Measurements from ENCODE around the gene GCLC.
"Not testable (repeated sequence)": the region's sequence is repeated elsewhere in the genome, so short reads cannot be mapped to it uniquely, and the experiment has no call there.

Gene GCLC

DNA sequence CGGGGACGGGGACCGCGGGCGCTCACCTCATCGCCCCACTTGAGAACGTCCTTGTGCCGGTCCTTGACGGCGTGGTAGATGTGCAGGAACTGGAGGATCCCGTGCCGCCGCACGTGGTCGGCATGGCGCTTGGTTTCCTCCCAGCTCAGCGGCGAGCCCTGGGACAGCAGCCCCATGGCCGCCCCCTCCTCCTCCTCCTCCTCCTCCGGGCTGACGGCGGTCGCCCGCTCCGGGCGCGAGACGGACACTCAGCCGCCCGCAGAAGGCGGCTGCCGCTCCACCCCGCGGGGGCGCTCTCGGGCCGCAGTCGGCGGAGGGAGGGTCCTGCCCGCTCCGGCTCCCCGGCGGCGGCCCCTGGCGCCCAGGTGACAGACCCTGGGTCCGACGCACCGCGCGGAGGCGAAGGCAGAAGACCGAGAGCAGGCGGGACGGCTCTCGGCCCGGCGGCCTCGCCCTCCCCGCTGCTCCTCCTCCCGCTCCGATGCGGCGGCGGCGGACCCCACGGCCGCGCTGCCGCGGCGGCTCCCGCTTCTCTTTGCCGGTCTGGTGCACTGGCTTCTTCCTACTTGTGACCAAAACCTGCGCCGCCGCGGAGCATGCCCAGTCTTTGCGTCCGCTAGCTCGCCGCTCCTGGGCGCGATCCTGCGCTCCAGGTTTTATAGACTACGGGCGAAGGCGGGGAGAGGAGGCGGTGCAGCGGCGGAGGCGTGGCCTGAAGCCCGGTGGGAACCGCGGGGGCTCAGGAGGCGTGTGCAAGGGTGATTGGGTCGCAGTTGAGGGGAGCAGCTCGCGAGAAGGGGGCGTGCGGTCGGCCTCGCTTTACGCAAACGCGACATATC, at the start of gene GCLC:
TSS of gene GCLC (minus strand) at position 632 of the 839 bp plus-strand sequence. CDS start at position 176, 456 bp downstream.
- peak; percentile 95 for DNase-seq

DNA sequence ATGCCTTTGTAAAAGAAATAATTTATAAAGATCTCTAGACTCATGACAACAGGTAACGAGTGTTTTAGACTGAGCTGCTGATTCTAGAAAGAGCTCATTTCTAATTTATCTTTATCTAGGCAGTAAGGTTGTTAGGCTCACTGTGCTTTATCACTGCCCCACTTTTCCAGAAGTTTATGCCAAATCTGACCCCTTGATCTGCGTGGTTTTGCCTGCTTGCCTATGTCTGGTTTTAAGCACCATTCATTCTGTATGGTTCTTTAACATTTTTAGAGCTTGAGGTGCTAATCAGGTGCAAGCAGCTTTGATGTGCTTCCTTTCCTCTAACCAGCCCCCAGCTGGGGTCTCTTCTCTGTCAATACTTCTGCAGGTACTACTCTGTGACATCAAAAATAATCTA, 49.7 kb upstream of the GCLC start:
- DNase-seq: no peak

DNA sequence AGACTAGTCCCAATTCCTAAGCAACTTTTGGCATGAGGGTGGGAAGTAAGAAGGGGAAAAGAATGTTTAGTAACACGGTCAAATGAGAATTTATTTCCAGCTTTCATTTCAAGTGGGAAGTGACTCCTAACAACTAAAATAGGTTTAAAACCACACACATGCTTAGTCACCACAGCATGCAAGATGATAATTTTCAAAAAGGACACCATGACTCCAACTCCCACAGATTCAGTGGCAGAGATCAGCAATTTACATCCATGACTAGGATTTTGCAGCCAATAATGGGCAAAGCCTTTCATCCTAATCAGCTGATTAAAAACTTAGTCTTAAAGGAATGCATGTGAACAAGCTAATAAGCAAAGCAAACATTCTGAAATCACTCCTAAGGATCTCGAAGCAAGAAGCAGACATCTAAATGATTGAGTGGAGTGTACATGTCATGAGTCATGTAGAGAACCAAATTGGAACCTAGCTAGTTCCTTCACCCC, 48.1 kb upstream of the GCLC start:
- no peak for DNase-seq

DNA sequence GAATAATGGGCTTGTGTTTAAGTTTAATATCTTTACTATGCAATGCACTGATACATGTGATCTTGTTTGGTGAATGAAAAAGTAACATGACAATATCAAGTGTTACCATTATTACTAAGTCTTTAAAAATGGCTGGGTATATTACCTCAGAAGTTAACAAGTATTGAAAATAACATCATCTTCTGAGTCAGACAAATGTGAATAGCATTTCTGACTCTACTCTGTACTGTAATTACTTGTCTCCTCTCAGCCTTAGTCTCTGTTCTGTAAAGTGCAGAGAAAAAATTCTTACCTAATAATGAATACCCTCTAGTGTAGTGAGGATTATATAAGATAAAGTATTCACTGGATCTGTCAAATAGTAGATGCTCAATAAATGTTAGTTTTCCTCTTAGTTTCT, 47.0 kb upstream of the GCLC start:
- no peak for DNase-seq

DNA sequence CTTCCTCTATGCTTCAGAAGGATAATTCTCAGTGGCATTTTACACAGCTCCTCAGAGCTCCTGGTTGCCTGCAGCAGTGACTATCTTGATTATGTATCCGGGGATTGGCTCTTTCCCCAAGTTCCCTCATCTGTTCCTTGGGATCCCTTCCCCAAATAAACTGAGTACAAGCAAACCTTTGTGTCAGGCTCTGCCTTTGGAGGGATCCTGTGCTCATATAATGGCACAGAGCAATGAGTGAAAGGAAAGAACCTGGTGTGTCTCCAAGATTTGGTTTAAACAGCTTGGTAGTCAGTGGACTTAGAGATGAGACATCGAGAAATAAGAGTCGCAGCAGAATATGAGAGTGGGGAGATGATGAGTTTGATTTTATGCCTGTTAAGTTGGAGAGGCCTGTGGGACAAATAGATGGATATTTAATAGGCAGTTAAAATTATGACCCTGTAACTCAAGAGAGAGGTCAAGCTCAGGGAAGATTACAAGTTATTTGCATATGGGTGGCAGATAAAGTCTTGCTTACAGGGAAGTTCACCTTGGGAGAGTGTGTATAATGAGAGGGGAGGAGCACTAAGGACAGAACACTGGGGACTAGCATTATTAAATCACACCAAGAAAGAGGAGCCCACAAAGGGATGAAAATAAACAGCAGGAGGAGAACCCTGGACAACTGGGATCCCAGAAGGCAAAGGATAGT, 44.1 kb upstream of the GCLC start:
- DNase-seq: no peak

DNA sequence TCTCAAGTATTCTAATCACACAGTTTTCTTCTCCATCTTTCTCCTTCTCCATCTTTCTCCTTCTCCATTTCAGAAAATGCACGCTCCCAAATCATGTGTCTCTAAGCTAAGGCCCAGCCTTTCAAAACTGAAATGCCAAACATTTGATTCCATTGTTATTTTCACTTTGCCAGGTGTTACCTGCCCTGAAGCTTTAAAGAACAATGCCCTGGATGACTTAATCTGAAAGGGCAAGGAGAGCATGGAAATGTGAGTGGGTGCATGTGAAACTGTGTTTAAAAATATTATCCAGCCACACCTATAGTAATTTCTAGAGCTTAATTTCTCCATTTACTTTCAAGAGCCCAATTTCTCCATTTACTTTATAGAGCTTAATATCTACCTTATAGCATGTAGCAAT, 42.4 kb upstream of the GCLC start:
- DNase-seq: no peak

DNA sequence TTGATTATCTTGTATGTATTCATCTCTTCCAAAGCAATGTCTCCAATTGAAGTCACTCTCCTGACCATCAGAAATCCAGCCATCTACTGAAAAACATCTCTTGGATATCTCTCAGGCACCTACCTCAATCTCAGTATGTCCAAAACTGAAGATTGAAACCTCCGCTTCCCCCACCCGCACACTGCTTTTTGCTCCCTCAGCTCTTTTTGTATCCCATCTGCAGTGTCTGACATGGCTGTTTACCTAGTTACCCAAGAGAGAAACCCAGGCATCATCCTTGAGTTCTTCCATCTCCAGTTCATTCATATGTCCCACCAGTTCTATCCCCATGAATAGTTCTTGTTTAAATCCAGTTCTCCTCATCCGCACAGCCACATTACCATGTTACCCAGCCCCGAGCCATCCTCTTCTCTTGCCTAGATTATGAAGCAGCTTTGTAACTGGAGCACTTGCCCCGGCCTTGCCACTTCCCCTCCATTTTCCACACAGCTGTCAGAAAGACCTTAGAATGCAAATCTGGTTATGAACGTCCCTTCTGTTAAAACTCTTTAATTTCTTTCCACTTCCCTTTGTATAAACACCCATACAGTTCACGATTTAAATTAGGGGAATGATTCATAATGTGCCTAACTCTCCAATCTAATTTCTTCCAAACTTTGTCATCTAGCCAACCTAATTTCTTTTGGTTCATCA, 40.5 kb upstream of the GCLC start:
- DNase-seq: no peak

DNA sequence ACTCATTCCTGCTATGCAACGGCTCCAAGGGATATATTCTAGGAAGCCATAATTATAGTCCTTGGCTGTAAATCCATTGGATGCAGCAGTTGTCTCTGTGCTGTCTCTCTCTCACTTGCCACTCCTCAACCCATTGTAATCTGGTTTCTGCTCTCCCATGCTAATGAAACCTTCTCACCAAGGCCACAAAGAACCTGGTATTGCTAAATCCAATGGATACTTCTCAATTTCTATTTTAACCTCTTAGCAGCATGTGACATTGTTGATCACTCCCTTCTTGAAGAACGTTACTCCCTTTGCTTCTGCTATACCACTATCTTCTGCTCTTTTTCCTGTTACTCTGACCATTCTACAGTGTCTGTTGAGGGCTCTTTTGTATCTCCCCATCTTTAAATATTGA, 39.8 kb upstream of the GCLC start:
- no peak for DNase-seq

DNA sequence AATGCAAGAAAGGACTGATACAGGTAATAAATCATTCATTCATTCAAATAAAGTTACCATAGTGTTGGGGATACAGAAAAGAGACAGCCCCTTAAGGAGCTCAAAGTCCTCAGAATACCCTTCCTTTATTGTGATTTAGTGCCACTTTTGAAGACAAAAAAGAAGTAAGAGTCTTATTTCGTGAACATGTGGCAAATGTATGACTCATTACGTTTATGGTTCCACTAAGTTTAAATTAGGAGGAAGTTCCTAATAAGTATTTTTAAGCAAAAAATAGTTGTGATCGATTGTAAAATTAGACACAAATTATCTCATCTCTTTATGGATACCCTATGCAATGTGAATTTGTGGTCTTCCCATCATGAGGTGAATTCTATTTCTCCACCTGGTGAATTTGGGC, 38.5 kb upstream of the GCLC start:
- no peak for DNase-seq

DNA sequence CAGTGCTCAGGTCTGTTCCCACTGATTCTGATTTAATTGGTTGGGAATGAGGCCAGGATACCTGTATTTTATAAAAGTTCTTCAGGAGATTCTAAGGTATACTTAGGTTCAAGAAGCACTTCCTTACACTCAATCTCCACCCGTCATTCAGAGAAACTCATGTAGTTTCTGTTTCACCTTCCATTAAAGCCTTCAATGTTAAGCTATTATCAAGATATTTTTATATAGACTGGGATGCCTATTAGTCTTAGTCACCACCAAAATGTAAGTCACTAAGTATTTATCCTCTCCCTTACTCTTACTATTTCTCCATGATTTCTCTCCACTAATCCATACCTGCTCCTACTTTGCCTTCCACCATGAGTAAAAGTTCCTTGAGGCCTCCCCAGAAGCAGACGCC, 38.1 kb upstream of the GCLC start:
- no peak for DNase-seq

DNA sequence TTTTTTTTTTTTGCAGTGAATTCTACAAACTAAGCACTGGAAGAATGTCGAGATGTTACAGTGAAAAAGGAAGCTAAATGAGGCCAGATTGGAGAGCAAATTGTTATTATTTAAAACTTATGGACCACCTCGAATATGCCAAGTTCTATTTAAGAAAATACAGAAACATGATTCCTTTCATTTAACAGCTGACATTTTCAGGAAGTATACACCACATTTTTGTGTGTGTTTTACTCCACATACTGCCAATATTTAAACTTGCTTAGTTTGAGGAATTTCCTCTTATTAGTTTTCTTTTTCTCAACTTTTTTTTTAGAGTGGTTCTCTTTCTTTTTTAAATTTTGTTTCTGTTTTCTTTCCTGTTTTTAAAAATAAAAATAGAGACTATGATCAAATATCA, 37.0 kb upstream of the GCLC start:
- no peak for DNase-seq

DNA sequence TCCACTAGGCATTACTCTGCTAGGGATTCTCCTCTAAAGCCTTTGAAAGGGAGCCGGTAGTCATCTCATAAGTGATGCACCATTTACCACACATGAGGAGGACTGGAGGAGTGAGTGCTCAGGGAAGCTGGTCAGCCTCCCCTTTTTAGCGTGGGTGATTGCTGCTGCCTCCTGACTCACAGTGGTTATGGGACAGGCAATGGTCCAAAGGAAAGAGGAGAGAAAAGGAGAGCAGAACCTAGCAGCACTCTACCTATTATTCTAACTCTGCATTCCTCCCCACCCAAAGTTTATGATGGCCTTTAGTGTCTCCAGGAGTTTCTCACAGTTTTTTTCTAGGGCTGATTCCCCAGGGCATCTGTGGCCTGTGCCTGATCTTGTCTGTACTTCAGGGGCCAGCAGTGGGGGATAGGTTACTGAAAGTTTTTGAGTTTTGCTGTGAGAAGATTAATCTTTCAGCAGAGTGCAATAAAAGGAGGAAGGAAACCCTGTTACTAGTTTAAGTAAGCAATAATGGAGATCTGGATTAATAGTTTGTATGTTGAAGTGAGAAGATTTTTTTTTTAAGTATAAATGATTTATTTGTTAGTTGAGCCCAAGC, 36.4 kb upstream of the GCLC start:
- no peak for DNase-seq

DNA sequence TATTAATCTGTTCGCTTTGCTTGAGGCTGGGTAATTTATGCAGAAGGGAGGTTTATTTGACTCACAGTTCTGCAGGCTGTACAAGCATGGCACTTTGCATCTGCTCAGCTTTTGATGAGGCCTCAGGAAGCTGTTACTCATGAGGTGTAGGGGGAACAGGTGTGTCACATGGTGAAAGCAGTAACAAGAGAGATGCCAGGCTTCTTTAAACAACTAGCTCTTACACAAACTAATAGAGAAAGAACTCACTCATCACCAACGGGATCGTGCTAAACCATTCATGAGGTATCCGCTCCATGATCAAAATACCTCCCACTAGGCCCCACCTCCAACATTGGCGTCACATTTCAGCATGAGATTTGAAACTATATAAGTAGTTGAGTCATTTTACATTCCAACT, 34.4 kb upstream of the GCLC start:
- no peak for DNase-seq

DNA sequence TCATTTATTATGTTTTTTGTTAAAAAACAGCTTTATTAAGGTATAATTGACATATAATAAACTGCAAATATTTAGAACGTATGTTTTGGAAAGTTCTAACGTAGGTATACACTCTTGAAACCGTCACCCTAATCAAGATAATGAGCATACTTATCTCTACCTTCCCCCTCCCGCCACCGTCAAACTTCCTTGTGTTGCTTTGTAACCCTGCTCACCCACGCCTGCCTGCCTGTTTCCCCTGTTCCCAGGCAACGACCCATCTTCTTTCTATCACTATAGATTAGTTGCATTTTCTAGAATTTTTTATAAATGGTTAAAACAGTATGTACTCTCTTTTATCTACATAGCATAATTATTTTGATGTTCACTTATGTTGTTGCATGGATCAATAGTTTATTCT, 33.5 kb upstream of the GCLC start:
- DNase-seq: no peak

DNA sequence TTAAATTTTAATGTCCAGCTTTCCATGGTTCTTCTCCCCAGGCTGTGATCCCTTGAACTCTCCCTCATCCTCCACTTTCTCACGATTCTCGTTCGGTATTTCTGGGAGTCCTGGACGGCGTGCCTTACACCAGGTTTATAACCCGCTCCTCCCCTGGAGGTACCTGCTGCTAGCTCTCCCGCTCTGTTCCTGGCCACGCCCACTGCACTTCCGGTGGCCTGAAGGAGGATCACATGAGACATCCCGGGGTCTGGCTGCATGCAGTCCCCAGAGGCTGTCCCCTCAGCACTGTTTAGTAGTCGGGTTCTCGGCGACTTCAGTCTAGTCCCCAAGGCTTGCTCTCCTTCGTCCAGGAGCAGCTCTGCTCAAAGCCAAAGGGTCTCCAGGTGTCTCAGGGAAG, 28.4 kb upstream of the GCLC start:
- DNase-seq: no peak

DNA sequence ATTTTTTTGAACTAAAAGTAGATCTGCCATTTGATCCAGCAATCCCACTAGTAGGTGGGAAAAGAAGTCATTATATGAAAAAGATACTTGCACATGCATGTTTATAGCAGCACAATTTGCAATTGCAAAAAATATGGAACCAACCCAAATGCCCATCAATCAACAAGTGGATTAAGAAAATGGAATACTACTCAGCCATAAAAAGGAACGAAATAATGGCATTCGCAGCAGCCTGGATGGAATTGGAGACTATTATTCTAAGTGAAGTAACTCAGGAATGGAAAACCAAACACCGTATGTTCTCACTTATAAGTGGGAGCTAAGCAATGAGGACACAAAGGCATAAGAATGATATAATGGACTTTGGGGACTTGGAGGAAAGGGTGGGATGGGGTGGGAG, 27.5 kb upstream of the GCLC start:
- DNase-seq: not testable (repeated sequence)

DNA sequence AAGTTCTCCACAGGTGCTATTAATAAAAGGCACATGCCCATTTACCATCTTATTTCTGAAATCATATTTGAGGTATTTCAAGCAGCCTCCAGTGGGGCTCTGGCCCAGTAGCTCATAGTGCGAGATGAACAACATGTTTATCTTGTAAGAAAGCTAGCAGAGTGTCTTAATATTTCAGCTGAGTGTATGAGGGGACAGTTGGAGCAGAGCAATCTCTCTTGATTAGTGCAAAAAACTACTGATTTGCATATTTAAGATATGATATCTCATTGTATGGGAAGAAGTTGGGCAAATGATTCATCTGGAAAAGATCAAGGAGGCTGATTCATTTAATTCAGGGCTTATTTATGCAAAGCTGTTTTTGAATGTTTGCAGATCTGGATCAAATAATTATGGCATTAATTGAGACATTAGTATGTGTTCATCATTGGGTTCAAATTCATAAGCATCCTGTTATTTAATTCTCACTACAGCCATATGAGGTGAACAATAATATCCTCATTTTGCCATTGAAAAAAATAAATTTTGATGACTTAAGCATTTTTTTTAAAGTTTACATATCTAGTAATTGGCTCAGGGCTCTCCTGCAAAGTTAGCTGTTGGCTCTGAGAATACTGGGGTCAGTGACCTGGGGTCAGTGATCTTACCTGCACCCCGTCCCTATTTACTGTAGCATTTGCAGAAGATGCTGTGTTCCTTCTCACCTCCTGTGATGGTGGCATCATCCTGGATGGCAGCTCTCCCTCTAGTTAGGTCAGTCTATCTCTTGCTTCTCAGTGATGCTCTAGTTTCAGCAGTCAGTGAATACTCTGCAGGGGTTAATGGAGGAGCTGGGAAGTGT, 24.1 kb upstream of the GCLC start:
- DNase-seq: no peak

DNA sequence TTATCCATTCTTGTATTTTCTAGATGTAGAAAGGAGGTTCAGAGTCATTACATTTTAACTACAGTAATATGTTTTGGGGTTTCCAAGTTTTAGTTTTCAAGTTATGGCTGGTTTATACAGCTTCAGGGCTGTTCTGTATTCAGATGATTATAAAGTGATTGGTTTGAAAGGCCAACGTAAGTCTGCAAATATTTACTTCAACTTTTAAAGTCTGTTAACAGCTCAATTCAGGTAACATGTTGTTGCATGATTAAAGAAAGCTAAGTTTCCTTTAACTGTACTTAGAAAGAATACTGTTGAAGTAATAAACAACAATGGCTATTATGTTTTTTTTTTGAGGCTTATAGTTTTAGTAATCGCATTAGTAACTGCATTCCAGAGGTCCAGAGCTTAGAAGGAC, 22.8 kb upstream of the GCLC start:
- DNase-seq: no peak

DNA sequence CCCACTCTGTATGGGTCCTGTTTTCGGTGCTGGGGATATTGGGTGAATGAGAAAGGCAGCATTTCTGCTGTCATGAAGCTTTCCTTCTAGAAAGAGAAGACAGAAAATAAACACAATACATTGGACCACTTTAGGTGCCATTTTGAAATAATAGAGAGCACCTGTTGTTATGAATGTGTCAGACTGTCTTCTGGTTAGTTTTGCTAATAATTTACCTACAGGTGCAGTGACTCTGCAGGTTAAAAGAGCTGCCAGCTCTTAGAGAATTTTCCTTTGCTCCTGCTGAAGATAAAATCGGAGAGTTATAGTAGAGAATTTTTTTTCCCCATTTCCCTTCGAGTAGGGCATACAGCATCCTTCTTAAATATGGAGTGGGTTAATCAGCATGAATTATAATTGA, 21.9 kb upstream of the GCLC start:
- DNase-seq: no peak

DNA sequence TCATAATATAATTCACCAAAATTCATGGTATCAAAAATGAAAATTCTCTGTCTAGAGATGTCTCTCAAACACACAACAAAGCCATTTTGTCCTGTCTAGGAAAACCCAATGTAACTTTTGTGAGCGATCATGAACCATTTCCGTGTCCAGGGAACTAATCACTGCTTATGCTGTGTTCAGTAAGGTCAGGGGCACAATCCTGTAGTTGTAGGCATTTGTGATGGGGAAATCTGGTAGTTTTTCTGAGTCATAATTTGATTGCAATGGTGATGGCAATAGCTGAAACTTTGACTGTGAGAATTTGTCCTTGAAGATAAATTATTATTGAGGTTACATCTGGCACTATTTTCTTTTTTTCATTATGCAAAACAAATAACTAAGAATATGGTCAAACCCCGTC, 21.0 kb upstream of the GCLC start:
- DNase-seq: no peak

DNA sequence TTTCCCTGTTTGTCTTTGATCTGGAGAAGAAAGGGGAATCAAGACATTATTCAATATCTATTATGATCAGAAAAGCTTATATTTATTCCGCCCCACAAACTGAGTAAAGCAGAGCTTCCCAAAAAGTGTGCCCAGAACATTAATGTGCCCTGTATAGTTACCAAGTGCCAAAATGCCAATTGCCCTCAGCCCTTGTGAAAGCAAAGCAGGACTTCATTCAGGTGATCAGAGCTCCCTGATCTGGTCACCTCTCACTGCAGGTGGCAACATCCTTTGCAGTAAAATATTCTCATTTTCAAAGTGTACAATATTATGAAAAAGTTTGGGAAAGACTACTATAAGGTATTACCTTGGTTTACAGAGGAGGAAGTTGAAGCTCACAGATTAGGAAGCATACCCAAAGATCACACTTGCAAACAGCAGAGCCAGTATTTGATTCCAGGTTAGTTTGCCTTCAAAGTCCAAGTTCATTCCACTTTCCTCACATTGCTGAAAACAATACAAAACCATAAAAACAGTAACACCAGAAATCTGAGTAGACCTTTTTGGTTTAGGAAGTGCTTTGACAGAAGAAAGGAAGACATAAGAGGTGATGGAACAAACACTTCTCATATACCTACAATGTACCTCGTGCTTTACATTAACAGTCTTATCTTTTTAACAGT, 19.6 kb upstream of the GCLC start:
- DNase-seq: no peak
